GM18858 (cell line): ENCODE measurements around the gene RBMS3.
A peak's percentile ranks its signal among the peaks of the same experiment; 100 is the strongest.
"Not testable (repeated sequence)": the region's sequence is repeated elsewhere in the genome, so short reads cannot be mapped to it uniquely, and the experiment has no call there.

Experiments used
- ATAC-seq: cut with Tn5 transposase; IDR thresholded peaks from one replicate; pipeline ENCODE4 v1.9.1; 2021; ENCODE audit not compliant: unreplicated experiment

The RBMS3 gene

DNA sequence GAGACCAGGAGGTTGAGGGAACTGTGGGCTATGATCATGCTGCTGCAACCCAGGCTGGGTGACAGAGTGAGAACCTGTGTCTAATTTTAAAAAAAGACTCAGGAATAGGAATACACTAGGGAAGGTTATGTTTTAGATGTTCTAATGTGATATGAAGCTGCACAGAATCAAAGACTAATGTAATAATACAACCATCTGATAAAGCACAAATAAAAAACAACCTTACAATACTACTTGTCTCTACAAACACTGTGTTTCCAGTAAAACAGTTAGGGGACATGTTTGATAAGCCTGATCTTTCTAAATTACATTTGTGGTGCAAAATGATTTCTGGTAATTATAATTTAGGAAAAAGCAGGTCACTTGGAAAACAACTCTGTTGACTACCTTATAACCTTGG lies 56.7 kb downstream of the RBMS3 start:
- ATAC-seq = no peak

- ATAC-seq = no peak
Measured at GRCh38 chr3:29338377-29338776, 57.5 kb downstream of the RBMS3 start.

- no peak for ATAC-seq
Measured at GRCh38 chr3:29339016-29339833, 58.4 kb downstream of the RBMS3 start.

DNA sequence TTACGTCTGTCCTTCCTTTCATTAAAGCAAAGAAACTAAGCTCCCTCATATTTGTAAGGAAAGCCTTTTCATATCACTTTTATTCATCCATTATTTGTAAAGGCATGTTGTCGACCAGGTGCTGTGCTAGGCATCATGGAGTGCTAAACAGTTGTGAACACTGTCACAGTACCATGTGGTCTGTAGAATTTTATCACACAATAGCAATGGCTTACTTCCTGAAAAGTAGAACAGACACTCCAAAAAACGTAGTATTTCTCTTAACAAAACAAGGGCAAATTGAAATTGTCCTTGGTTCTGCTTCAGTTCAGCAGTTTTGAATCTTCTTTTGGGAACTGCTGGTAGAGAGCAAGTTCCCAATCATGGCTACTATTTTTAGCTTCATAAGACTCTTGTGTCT lies 63.3 kb downstream of the RBMS3 start:
- ATAC-seq = no peak

DNA sequence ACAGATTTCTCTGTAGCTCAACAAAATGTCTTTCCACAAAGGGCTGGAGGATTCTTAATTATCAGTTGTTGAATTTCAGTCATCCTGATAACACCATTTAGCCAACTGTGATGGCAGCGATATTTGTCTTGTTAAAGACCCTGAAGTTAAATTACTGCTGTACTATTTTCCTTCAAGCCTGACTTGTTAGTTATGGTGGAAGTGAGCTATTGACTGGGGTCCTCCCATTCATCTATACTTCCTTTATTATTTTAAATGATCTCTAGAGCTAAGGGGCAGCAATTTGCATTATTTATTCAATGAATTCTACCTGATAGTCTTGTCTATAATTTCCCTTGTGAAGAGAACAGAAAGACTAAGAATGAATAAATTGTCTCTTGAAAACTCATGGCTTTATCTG lies 64.1 kb downstream of the RBMS3 start:
- ATAC-seq = no peak

DNA sequence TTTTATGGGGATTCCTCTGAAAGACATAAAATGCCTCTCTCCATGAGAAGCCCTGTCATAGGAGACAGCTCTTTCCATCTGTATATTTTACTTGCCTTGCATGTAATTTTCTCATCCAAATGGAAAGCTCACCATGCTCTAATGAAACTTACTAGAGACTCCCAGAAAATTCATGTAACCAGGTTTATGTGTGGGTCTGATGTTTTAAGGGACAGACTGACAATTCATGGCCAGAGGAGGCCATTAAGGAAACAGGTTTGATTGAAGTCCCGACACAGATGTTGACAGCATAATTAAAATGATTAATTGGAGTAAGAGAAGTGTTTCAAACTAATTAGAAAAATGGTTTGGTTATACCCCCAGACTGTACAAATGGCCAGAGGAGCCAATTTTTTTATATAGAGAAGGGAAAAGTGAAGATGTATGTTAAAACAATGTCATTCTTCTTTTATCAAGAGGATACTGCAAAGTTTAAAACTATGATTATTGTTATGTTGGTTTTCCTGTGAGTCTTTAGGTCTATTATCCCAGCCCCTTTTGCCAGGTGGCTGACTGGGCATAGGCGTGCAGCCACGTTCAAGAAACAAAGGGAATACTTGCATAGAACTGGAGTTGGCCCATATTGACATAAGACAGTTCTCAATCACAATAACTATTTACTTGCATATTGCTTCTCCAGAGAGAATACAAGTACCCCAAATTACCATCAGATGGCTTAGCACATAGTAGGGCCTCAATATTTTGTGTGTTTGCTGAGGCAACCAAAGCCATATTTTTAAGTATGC lies 64.8 kb downstream of the RBMS3 start:
- ATAC-seq = no peak

- no peak for ATAC-seq
Measured at GRCh38 chr3:29346828-29347227, 66.0 kb downstream of the RBMS3 start.

GRCh38 chr3:29347412-29347811 lies 66.5 kb downstream of the RBMS3 start:
- no peak for ATAC-seq

- ATAC-seq = no peak
Measured at GRCh38 chr3:29348316-29348715, 67.4 kb downstream of the RBMS3 start.

- no peak for ATAC-seq
Measured at GRCh38 chr3:29349049-29349448, 68.2 kb downstream of the RBMS3 start.

DNA sequence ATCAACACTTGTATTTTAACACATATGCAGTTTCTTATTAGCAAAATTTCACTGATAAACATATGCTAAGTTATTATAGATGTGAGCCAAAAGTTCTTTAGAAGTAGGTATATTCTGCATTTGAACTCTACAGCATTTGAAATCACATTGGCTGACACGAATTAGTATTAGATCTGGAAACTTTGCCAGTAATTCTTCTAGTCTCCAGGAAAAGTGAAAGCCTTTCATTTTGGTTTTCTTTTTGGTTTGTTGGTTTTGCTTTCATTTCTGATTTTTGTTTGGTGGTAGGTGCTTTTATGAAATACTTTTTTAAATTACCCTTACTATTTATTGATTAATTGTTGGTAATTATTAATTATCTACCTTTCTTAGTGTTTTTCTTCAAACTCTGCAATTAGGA lies 72.9 kb downstream of the RBMS3 start:
- ATAC-seq = peak; percentile 46

GRCh38 chr3:29354894-29355293 lies 74.0 kb downstream of the RBMS3 start:
- ATAC-seq = no peak

GRCh38 chr3:29356062-29356461 lies 75.2 kb downstream of the RBMS3 start:
- ATAC-seq = no peak

DNA sequence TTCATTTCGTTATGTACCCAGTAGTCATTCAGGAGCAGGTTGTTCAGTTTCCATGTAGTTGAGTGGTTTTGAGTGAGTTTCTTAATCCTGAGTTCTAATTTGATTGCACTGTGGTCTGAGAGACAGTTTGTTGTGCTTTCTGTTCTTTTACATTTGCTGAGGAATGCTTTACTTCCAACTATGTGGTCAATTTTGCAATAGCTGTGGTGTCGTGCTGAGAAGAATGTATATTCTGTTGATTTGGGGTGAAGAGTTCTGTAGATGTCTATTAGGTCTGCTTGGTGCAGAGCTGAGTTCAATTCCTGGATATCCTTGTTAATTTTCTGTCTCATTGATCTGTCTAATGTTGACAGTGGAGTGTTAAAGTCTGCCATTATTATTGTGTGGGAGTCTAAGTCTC lies 79.4 kb downstream of the RBMS3 start:
- not testable (repeated sequence) for ATAC-seq

DNA sequence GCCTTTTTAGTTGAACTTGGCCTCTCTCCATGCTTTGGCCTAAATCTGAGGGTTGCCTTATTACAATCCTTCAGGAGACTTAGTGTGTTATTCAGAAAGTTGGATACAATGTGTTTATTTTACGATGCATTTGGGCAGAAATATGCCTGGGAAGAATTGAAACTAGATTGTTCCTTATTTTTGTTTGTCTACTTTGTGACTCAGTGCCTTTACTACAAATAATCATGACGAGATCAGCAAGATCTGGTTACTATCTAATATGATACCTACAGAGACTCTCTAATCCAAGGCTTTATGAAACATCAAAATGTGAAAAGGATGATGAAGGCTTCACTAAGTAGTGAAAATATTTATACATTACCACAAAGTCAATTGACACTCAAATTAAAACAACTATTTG lies 82.2 kb downstream of the RBMS3 start:
- ATAC-seq = no peak

DNA sequence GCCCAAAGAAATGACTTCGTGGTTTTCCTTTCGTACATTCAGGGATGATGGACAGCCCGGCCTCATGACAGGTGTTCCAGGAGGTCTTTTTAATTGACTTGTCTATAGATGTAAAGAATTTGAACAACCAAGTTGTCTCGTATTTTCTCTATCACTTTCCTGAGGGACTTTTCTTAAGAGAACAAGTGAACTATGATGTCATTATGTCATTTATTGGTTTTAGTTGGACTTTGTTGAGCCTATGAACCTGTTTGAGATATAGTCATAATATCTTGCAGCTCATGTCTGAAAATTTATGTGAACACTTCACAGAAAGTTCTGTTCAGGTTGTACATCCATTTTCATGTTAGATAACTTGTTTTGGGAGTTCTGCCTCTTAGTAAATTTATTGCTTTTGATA lies 89.2 kb downstream of the RBMS3 start:
- no peak for ATAC-seq

GRCh38 chr3:29370476-29371420 lies 89.9 kb downstream of the RBMS3 start:
- ATAC-seq = no peak

DNA sequence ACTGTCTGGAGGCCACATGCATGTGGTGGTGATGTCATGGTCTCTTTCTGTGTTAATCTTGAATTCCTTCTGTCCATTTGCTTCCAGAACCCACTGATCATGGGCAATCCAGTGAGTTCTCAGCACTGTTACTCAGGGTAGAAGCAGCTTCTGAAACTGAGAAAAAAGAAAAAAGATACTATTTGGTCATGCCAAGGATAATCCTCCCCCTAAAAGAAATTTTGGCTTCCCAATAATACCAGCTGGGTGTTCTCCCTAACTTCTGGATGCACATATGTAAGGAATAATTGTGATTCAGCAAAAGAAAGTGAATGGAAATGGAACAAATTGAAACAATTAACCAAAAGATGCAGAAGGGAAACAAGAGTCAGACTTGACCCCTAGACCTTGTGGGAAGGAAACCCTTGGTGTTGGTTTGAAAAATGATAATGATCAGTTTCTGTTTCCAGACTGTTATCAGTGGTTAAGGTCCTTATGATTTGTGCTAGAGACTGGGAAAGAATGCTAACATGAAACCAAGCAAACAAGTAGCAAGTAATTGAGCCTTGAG lies 92.3 kb downstream of the RBMS3 start:
- ATAC-seq = no peak

DNA sequence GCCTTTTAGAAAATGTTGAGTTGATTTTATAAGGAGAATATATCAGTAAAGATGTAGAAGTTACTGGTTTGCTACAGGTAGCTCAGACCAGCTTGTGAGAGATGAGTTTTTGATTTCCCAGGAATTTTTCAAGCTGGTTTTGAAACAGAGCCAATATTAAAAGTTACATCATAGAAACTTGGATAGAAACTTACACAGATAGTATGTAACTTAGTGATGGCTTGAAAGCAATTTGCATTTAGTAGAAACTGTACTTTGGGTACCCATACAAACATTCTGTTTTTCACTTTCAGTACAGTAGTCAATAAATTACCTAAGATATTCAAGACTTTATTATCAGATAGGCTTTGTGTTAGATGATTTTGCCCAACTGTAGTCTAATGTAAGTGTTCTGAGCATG lies 93.4 kb downstream of the RBMS3 start:
- no peak for ATAC-seq

DNA sequence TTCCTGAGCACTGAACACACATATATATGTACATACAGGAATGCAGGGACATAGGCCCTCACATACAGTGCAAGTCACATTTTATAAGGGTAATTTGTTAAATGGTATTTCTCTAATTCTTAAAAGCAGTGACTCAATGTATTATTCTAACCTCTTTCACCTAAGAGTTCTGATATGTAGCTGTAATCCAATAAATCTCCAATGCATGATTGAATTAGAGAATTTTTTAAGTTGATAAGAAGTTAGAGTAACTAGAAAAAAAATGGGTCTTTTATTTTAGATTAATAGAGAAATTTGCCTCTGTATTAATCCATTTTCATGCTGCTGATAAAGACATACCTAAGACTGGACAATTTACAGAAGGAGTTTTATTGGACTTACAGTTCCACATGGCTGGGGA lies 98.2 kb downstream of the RBMS3 start:
- no peak for ATAC-seq

DNA sequence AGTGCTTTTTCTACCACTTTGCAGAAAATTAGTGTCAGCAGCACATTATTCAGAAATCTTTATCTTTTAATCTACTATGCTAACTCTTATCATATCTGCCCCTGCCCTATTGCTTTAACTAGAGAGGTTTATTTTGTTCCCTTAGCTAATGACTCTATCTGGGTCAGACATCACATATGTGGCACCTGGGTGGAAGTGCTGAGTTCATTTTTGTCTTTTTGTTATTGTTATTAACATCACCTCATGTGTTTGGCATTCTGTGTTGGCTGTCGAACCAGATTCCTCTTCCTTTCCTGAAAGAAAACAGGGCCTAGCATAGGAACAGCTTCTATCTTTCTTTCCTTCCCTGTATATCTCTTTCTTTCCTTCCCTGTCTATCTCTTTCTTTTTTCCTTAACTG lies 100.7 kb downstream of the RBMS3 start:
- ATAC-seq = no peak
